B cell (primary cell): ENCODE data around the gene CD163. TPM values are rescaled to one million over a fixed set of nuclear protein-coding genes. Genes with fewer than 3 reads are reported as not detected.
"Not testable (repeated sequence)": the region's sequence is repeated elsewhere in the genome, so short reads cannot be mapped to it uniquely, and the experiment has no call there.

Experiments used
- ATAC-seq: fragments of 200-7000 bp; cut with Tn5 transposase; one replicate; pipeline ENCODE4 v1.10.0; 2021; ENCODE audit warnings: low read depth, mild to moderate bottlenecking, moderate number of reproducible peaks, moderate library complexity
- CTCF ChIA-PET: fragments of 350-600 bp; sonication (Branson Sonifier 250); formaldehyde crosslinking; loops from one replicate; lab custom pipeline; 2021; ENCODE audit warnings: antibody characterized with exemption, inconsistent platforms; lab: Charles Lee
- POLR2A ChIA-PET: fragments of 350-600 bp; sonication (Branson Sonifier 250); formaldehyde crosslinking; loops from one replicate; lab custom pipeline; 2021; ENCODE audit warnings: antibody characterized with exemption; lab: Charles Lee
- DNase-seq: peaks from one replicate; pipeline ENCODE4 v3.0.0; 2013
- H2AFZ ChIP-seq: 2 replicates; pipeline ENCODE4 v1.6.1; 2012; ENCODE audit warnings: mild to moderate bottlenecking, low read depth, low read length; ENCODE audit not compliant: insufficient read depth, poor library complexity, severe bottlenecking
- H3K27ac ChIP-seq, 2 donors: 1 replicate in 1 of 2; 2 replicates in 1 of 2; pipeline ENCODE4 v1.5.1; 2012 to 2013; ENCODE audit warnings: low read length in 2 of 2, mild to moderate bottlenecking in 2 of 2, moderate library complexity in 1 of 2
- H3K27me3 ChIP-seq, 4 experiments: fragments of 200-600 bp in 1 of 4; sonication (generic) in 1 of 4; replicated peaks in 1 of 4; 1 replicate in 2 of 4; 2 replicates in 2 of 4; pipeline versions ENCODE4 v1.6.1 to v1.7.0; 2013 to 2016; ENCODE audit warnings: low read length in 3 of 4, mild to moderate bottlenecking in 2 of 4, mixed read lengths in 1 of 4, moderate library complexity in 1 of 4; ENCODE audit not compliant: insufficient read depth in 4 of 4, control insufficient read depth in 3 of 4; ENCODE audit errors: control extremely low read depth in 1 of 4
- H3K36me3 ChIP-seq, 2 experiments: replicated peaks in 1 of 2; 1 replicate in 1 of 2; 2 replicates in 1 of 2; pipeline versions ENCODE4 v1.6.1 to v1.7.1; 2013; ENCODE audit warnings: low read length in 1 of 2; ENCODE audit not compliant: insufficient read depth in 2 of 2, control insufficient read depth in 1 of 2; ENCODE audit errors: control extremely low read depth in 1 of 2, extremely low read depth in 1 of 2
- H3K4me1 ChIP-seq, 2 donors: fragments of 200-600 bp in 1 of 2; sonication (generic) in 1 of 2; 1 replicate in 1 of 2; 2 replicates in 1 of 2; pipeline versions ENCODE4 v1.5.1 to v1.6.1; 2013 to 2017; ENCODE audit warnings: low read length in 2 of 2; ENCODE audit not compliant: control insufficient read depth in 2 of 2, insufficient read depth in 2 of 2
- H3K4me2 ChIP-seq: replicated peaks from 2 replicates; pipeline ENCODE3; 2012; ENCODE audit warnings: mild to moderate bottlenecking, low read depth, low read length; ENCODE audit not compliant: poor library complexity, severe bottlenecking
- H3K4me3 ChIP-seq, 5 experiments: fragments of 200-600 bp in 1 of 5; sonication (generic) in 1 of 5; 1 replicate in 3 of 5; 2 replicates in 2 of 5; pipeline versions ENCODE4 v1.5.1 to v1.7.0; 2011 to 2016; ENCODE audit warnings: low read length in 4 of 5, mild to moderate bottlenecking in 4 of 5, low read depth in 2 of 5, control low read depth in 1 of 5, moderate library complexity in 1 of 5; ENCODE audit not compliant: insufficient read depth in 1 of 5; ENCODE audit errors: control extremely low read depth in 1 of 5, extremely low read depth in 1 of 5
- H3K79me2 ChIP-seq: fragments of 200-600 bp; sonication (generic); one replicate; pipeline ENCODE4 v1.6.0; 2016; ENCODE audit warnings: low read length; ENCODE audit not compliant: control insufficient read depth, insufficient read depth
- H3K9ac ChIP-seq: fragments of 200-600 bp; sonication (generic); 2 replicates; pipeline ENCODE4 v1.6.1; 2017; ENCODE audit warnings: mild to moderate bottlenecking, low read length, moderate library complexity
- H3K9me3 ChIP-seq, 3 donors: one replicate each; pipeline versions ENCODE4 v1.6.1 to v1.7.1; 2013; ENCODE audit warnings: low read length in 2 of 3; ENCODE audit not compliant: control insufficient read depth in 2 of 3, insufficient read depth in 1 of 3; ENCODE audit errors: control extremely low read depth in 1 of 3
- H4K20me1 ChIP-seq: 2 replicates; pipeline ENCODE4 v1.6.0; 2012; ENCODE audit warnings: mild to moderate bottlenecking, low read length; ENCODE audit not compliant: insufficient read depth, control insufficient read depth, poor library complexity, severe bottlenecking
- H3K27ac Mint-ChIP-seq: one replicate; pipeline ENCODE4 v1.8.0; 2021; ENCODE audit warnings: mixed read lengths
- H3K27me3 Mint-ChIP-seq: one replicate; pipeline ENCODE4 v1.8.0; 2021; ENCODE audit warnings: mixed read lengths
- H3K4me1 Mint-ChIP-seq: one replicate; pipeline ENCODE4 v1.8.0; 2021; ENCODE audit warnings: mixed read lengths
- H3K4me3 Mint-ChIP-seq: one replicate; pipeline ENCODE4 v1.8.0; 2021; ENCODE audit warnings: mixed read lengths
- H3K9me3 Mint-ChIP-seq: one replicate; pipeline ENCODE4 v1.8.0; 2022; ENCODE audit warnings: mixed read lengths; ENCODE audit not compliant: insufficient read depth
- CTCF ChIP-seq: fragments of 200-600 bp; IDR thresholded peaks from one replicate; pipeline ENCODE4 v1.8.0; 2022; ENCODE audit warnings: antibody characterized with exemption, mild to moderate bottlenecking
- EZH2 ChIP-seq: IDR thresholded peaks from 2 replicates; pipeline ENCODE4 v1.6.1; 2012; ENCODE audit warnings: borderline replicate concordance, low read depth, mild to moderate bottlenecking, moderate library complexity, low read length; ENCODE audit not compliant: insufficient read depth, poor library complexity, severe bottlenecking
- WGBS: methylation state at CpG from one replicate; pipeline ENCODE4 v1.1.5; 2013; ENCODE audit warnings: missing lambda C conversion rate; ENCODE audit not compliant: insufficient coverage; 5-methylcytosine and 5-hydroxymethylcytosine counted together
- intact Hi-C: fragments of 100-400 bp; cut with micrococcal nuclease; formaldehyde crosslinking; loops from one replicate; pipeline ENCODE4 v1.10.0; 2022
- polyA plus RNA-seq: library from polyadenylated mRNA; depleted of rRNA; stranded (reverse); fragments of >200 nt; gene quantifications from 2 replicates; pipeline ENCODE4 v1.2.3, GENCODE V29; 2012
- total RNA-seq, 2 donors: library from RNA; stranded (reverse); fragments of 120-200 nt in 1 of 2; gene quantifications; 1 replicate in 1 of 2; 2 replicates in 1 of 2; pipeline versions ENCODE4 v1.2.3 to v1.2.4, GENCODE V29; 2013 to 2022

Gene CD163
- total and polyA plus RNA-seq, 2 donors (not counting 1 experiment from before 2014, with no cell fraction given), result 1.1 to 1.8 TPM

GRCh38 chr12:7441216-7441615 lies 62.4 kb downstream of the CD163 start:
- H3K4me3 ChIP-seq, result no peak overlapping the region
- ATAC-seq (no peak), DNase-seq (no peak)
- peaks cover 0 to 8% (median 0%) of the 10 kb centered on the region in 3 donors for H3K9me3 ChIP-seq
- intact Hi-C loops, result no loop called here
- no peak overlapping the region for H3K4me2 ChIP-seq
- no peak overlapping the region for H3K9ac ChIP-seq
- ChIA-PET POLR2A (no interaction called here), CTCF (no interaction called here)
- Mint-ChIP-seq H3K4me3 (no peak overlapping the region), H3K9me3 (no peaks in the 10 kb centered on the region), H3K27ac (no peak overlapping the region), H3K4me1 (no peaks in the 10 kb centered on the region), H3K27me3 (peaks cover 40% of the 10 kb centered on the region)
- peaks cover 0 to 18% (median 13%) of the 10 kb centered on the region in 4 experiments for H3K27me3 ChIP-seq
- no peaks in the 10 kb centered on the region for H4K20me1 ChIP-seq
- H3K79me2 ChIP-seq, result no peaks in the 10 kb centered on the region
- WGBS, result no CpG with 5 or more reads among the region's 1 CpG
- no peak for TF ChIP-seq EZH2
- TF ChIP-seq CTCF, result no peak
- H3K4me1 ChIP-seq, result no peaks in the 10 kb centered on the region
- no peak overlapping the region for H2AFZ ChIP-seq
- H3K27ac ChIP-seq, result no peak overlapping the region
- no peaks in the 10 kb centered on the region for H3K36me3 ChIP-seq

GRCh38 chr12:7439579-7440505 lies 63.7 kb downstream of the CD163 start:
- peak overlapping the region in 1 of 5 experiments; percentile 17 for H3K4me3 ChIP-seq
- no peak overlapping the region for H3K27ac ChIP-seq
- DNase-seq, result no peak
- H3K9ac ChIP-seq, result no peak overlapping the region
- H3K4me2 ChIP-seq, result peak overlapping the region; percentile 12
- H3K4me1 ChIP-seq, result no peaks in the 10 kb centered on the region
- CTCF ChIA-PET, result no interaction called here
- WGBS, result 32% methylated on average over 74 of the region's 84 CpGs
- H3K27me3 Mint-ChIP-seq, result peaks cover 35% of the 10 kb centered on the region
- ATAC-seq, result peak; percentile 47
- POLR2A ChIA-PET, result no interaction called here
- H3K9me3 ChIP-seq, result peaks cover 0 to 8% (median 0%) of the 10 kb centered on the region in 3 donors
- TF ChIP-seq EZH2, result no peak
- no peaks in the 10 kb centered on the region for H3K36me3 ChIP-seq
- no peaks in the 10 kb centered on the region for H4K20me1 ChIP-seq
- H3K27me3 ChIP-seq, result peaks cover 0 to 18% (median 13%) of the 10 kb centered on the region in 4 experiments
- no peaks in the 10 kb centered on the region for H3K4me1 Mint-ChIP-seq
- intact Hi-C loops, result no loop called here
- no peak overlapping the region for H3K4me3 Mint-ChIP-seq
- H3K79me2 ChIP-seq, result no peaks in the 10 kb centered on the region
- H3K9me3 Mint-ChIP-seq, result no peaks in the 10 kb centered on the region
- H2AFZ ChIP-seq, result no peak overlapping the region
- H3K27ac Mint-ChIP-seq, result no peak overlapping the region

GRCh38 chr12:7438291-7438995 lies 65.1 kb downstream of the CD163 start:
- H4K20me1 ChIP-seq, H2AFZ ChIP-seq, H3K4me1 ChIP-seq, H3K36me3 ChIP-seq, H3K27ac ChIP-seq, ATAC-seq, H3K4me3 Mint-ChIP-seq, H3K79me2 ChIP-seq, H3K9me3 Mint-ChIP-seq, H3K9ac ChIP-seq, H3K4me3 ChIP-seq, H3K4me2 ChIP-seq, CTCF ChIA-PET, intact Hi-C loops, H3K27ac Mint-ChIP-seq, H3K9me3 ChIP-seq, H3K4me1 Mint-ChIP-seq, DNase-seq, POLR2A ChIA-PET: not testable (repeated sequence)
- peaks cover 0 to 18% (median 15%) of the 10 kb centered on the region in 4 experiments for H3K27me3 ChIP-seq
- 79% methylated on average over 7 of the region's 8 CpGs for WGBS
- peaks cover 31% of the 10 kb centered on the region for H3K27me3 Mint-ChIP-seq
